Dermis blood vessel endothelial cell (primary cell): ENCODE data around the gene BPIFB2. TPM values are rescaled to one million over a fixed set of nuclear protein-coding genes. Genes with fewer than 3 reads are reported as not detected.
A peak's percentile ranks its signal among the peaks of the same experiment; 100 is the strongest.

Source experiments
- DNase-seq: peaks from one replicate; pipeline ENCODE4 v3.0.0; 2010
- total RNA-seq: library from RNA; depleted of rRNA; stranded (reverse); fragments of >200 nt; gene quantifications from 2 replicates; pipeline ENCODE4 v1.2.3, GENCODE V29; 2014

BPIFB2 gene
- total RNA-seq, 1 donor from 2014 or later = not detected

- DNase-seq = no peak
Measured at GRCh38 chr20:32985596-32985995, 21.9 kb upstream of the BPIFB2 start.

DNA sequence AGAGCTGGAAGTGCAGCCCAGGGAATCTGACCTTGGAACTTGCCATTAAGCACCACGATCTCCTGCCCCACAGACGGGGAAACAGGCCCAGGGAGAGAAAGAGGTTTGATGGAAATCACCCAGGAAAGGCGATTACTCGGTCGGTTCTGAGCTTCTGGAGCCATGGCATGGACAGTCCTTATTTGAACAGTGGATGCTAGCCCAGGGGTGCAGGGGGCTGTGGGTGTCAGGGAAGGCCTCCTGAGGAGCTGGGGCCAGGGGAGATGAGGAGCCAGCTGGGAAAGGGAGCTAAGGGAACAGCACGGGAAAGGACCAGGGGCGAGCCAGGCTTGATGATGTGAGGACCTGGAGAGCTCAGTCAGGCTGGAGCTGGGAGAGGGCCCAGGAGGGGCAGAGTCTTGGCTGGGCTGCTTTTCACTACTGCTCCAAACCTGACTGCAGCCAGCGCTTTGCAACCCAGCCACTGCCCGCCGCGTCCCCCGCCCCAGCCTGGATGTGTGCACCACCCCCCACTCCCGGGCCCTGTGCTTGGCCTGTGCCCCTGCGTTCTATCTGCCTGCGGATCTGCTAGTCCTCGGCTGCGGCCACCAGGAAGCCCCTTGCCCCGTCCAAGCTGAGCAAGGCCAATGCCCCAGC lies 21.1 kb upstream of the BPIFB2 start:
- DNase-seq = no peak

DNA sequence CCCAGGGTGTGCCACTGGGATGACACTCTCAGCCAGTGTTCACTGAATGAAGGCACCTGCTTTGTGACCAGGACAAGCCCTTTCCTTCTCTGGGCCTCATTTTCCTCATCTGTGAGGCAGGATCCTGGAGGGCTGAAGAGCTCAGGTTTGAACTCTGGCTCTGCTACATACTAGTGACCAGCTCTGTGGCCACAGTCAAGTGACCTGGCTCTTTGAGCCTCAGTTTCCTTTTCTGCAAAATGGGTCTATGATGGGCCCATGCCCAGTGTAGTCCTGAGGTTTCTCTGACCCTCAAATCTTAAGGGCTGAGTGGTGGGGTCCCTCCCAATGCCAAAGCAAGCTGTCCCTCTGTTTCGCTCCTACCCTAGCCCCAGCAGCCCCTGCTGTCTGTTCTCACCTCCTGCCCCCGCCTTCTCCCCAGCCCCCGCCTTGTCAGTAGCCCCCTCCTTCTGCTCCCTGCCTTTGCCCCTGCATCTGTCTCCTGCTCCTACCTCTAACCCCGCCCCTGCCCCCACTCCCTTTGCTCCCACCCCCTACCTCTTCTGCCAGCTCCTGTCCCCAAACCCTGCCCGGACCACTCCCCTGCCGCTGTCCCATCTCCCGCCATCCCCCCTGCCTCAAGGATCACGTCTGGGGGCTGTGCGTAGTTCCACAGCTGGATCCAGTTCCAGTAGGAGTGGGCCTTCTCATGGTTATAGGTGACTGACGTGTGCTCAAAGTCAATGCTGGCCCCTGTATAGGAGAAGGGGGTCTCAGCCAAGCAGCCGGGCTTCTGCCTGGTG lies 20.3 kb upstream of the BPIFB2 start:
- no peak for DNase-seq

- DNase-seq = no peak
Measured at GRCh38 chr20:32988008-32988407, 19.5 kb upstream of the BPIFB2 start.

- DNase-seq = no peak
Measured at GRCh38 chr20:32989507-32990283, 17.8 kb upstream of the BPIFB2 start.

DNA sequence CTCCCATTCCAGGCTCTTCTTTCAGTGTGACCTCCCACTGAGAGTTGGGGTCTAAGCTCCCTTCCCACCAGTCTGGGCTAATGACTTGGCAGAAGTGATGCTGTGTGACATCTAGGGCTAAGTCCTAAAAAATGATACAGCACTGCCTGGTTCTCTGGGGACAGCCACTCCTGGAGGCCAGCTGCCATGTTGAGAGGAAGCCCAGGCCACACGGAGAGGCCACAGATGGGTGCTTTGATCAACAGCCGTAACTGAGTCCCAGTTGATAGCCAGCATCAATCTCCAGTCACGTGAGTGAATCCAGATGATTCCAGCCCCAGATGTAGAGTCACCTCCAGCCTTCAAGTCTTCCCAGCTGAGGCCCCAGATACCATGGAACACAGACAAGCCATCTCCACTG lies 17.1 kb upstream of the BPIFB2 start:
- no peak for DNase-seq

DNA sequence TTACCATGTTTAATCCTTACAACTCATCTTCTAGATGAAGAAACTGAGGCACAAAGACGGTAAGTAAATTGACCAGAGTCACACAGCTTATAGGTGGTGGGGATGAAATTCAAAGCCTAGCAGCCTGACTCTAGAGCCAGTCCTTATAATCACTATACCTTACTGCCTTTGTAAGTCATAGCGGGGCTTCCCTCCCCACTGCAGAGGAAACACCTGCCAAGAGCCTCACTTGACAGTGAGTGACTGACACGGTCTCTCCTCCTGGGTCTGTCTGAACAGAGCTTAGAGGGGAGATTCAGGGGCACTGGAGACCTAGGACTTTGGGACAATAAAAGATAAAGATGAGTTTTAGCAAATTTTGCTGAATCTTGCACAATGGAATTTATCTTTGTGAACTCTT lies 16.1 kb upstream of the BPIFB2 start:
- no peak for DNase-seq

GRCh38 chr20:32991792-32992641 lies 15.5 kb upstream of the BPIFB2 start:
- DNase-seq = no peak

- DNase-seq = no peak
Measured at GRCh38 chr20:32993496-32994050, 13.9 kb upstream of the BPIFB2 start.

GRCh38 chr20:32995802-32996201 lies 11.7 kb upstream of the BPIFB2 start:
- DNase-seq = no peak

DNA sequence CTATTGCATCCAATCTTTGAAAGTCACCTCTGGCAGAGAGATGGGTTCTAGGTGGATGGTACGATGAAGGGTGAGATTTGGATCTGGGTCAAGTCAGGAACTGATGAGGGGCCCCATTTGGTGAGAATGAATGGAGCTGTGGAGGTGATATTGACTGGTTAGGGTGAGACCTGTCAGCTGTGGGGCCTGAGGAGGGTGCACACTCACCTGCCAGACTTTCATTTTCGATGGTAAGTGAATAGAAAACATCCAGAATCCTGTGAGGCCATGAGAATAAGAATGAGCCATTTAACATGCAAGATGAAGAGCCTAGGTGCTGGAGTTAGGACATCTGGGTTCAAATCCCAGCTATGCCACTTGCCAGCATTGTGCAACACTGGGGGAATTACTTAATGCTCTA lies 10.1 kb upstream of the BPIFB2 start:
- no peak for DNase-seq

DNA sequence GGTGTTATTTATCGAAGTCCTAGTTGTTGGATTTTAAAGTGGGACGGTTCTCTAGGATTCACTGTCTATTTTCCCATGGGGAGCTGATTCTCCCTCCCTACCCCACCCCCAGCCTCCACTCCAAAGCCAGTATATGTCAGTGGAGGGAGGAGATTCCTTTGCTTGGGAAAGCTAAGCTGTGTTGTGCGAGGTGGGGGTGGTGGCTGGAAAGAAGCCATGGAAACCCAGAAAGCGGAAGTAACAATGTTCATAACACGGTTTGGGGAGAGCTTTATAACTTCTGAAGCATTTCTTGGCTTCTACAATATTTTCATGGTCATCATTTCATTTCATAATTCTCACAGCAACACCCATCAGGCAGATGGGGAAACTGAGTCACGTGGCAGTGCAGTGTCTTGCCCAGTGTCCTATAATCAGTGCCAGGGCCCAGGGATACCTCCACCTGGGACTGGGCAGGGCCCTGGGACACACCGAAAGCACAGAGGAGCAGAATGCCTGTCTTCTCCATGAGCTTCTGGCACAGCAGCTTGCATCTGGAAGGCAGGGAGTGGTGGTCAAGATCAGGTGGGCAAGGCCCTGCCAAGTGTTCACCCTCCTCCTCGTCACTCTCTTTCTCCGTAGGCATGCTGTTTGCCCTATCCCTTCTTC lies 7.8 kb upstream of the BPIFB2 start:
- DNase-seq = peak; percentile 5

- no peak for DNase-seq
Measured at GRCh38 chr20:33000802-33001466, 6.6 kb upstream of the BPIFB2 start.

GRCh38 chr20:33002087-33002808 lies 5.3 kb upstream of the BPIFB2 start:
- no peak for DNase-seq

DNA sequence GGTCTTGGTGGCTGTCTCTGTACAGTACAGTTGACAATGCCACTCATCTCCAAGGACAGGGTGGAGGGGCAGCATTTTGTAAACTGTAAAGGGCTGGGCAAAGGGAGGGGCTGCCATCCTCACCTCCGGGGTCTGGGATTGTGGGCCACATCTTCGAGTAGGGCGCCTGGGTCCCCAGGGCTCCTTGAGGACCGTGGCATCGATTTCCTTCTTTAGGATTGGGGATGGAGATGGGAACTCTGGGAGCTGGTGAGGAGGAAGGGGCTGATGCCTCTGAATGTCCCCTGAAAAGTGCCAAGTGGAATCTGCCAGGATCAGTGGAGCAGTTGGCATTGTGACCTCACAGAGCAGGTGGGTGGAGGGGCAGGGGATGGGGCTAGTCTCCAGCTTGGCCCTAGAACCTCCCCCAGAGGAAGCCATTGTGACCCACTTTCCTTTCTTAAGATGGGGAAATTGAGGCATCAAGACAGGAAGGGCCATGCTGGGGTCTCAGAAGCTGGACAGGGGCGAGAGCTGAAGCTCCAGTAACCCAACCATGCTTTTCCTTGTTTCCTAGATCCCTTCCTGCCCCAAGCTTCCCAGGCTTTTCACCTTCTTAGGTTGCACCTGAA lies 3.3 kb upstream of the BPIFB2 start, which contains the start of gene SUN5:
SUN5 (minus strand) TSS at position 293 of the 611 bp plus-strand sequence; CDS start at position 200, 93 bp downstream.
- no peak for DNase-seq

GRCh38 chr20:33005132-33005566 lies 2.4 kb upstream of the BPIFB2 start:
- DNase-seq = peak; percentile 23

GRCh38 chr20:33005908-33006775 lies 1.4 kb upstream of the BPIFB2 start:
- DNase-seq = no peak

DNA sequence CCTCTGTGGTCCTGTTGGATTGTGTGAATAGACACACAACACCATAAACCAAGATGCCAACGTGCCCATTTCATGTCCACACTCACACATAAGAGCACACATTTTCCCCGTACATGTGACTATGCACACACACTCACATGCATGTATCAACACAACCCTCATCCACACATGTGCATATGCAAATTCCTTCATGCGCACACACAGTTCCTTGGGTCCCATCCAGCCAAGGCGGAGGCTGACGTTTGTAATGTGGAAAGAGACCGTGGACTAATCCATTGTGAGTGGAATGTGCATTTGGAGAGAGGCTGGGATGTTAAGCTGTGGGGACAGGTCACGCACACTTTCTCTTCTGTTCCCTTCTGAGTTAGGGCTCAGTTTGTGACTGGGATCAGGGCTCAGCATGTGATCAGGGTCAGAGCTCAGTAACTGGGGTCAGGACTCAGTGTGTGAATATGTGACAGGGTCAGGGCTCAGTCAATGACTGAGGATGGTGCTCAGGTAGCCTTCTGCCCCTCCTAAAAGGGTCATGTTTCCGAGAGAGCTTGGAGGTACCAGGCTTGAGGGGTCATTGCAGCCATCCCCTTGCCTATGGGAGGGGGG lies 628 bp upstream of the BPIFB2 start:
- no peak for DNase-seq
